Measurements from ENCODE around the gene LSM8. TPM values are rescaled to one million over a fixed set of nuclear protein-coding genes. Genes with fewer than 3 reads are reported as not detected.
A peak's percentile ranks its signal among the peaks of the same experiment; 100 is the strongest.
"Not testable (repeated sequence)": the region's sequence is repeated elsewhere in the genome, so short reads cannot be mapped to it uniquely, and the experiment has no call there.

Gene LSM8
- polyA plus RNA-seq (2013, experiment 1 of 2) = 41.2 TPM
- 43.4 TPM for polyA plus RNA-seq (2013, experiment 2 of 2)

- Histone ChIP-seq H3K14ac (ENCODE audit: low read length in 2 of 2) (peak within 1 kb of the TSS in 1 of 2 experiments; percentile 93), H2BK15ac (ENCODE audit: low read depth, poor library complexity, severe bottlenecking) (no peak within 1 kb of the TSS), H4K8ac (ENCODE audit: low read length) (peak within 1 kb of the TSS; percentile 95), H3K4me1 (ENCODE audit: control insufficient read depth, insufficient read depth, low read depth, low read length) (peaks cover 3% of the 10 kb centered on the region), H3K27me3 (ENCODE audit: control insufficient read depth in 1 of 2, insufficient read depth in 1 of 2, low read length in 2 of 2) (no peaks in the 10 kb centered on the region), H3K36me3 (ENCODE audit: control insufficient read depth in 1 of 2, insufficient read depth in 2 of 2, low read depth in 1 of 2, low read length in 2 of 2) (peaks cover 3 to 19% of the 10 kb centered on the region in 2 experiments), H3K9ac (ENCODE audit: low read length) (peak within 1 kb of the TSS; percentile 99), H3K23ac (ENCODE audit: low read length in 2 of 2) (no peak within 1 kb of the TSS), H2BK5ac (ENCODE audit: low read depth, low read length, poor library complexity, severe bottlenecking) (peak within 1 kb of the TSS; percentile 87), H3K4me2 (ENCODE audit: low read length, poor library complexity, severe bottlenecking) (peak within 1 kb of the TSS; percentile 70), H3K18ac (ENCODE audit: low read depth in 1 of 2, low read length in 2 of 2) (peak within 1 kb of the TSS; percentile 73 to 98), H2AFZ (ENCODE audit: low read depth, low read length) (peak within 1 kb of the TSS; percentile 88), H2BK12ac (ENCODE audit: low read length in 2 of 2) (no peak within 1 kb of the TSS), H3K4ac (ENCODE audit: low read depth in 1 of 2, low read length in 2 of 2) (peak within 1 kb of the TSS; percentile 88 to 98), H4K91ac (ENCODE audit: low read length) (no peak within 1 kb of the TSS), H3K4me3 (ENCODE audit: insufficient read depth in 1 of 2, low read depth in 1 of 2, low read length in 2 of 2) (peak within 1 kb of the TSS; percentile 81 to 94), H3K9me3 (ENCODE audit: control insufficient read depth, low read length) (no peaks in the 10 kb centered on the region), H3K27ac (ENCODE audit: low read length, poor library complexity, severe bottlenecking) (peak within 1 kb of the TSS; percentile 95), H2AK5ac (ENCODE audit: low read length, severe bottlenecking) (peak within 1 kb of the TSS; percentile 84), H3K79me1 (replicated peaks; ENCODE audit: low read length, poor library complexity, severe bottlenecking) (peaks cover 10% of the 10 kb centered on the region), H2BK120ac (ENCODE audit: low read depth, low read length) (peak within 1 kb of the TSS; percentile 62)
- under 1% methylated on average over 47 of the region's 62 CpGs for WGBS
- DNase-seq = peak; percentile 99
Observed at GRCh38 chr7:118183786-118184564, at the start of gene LSM8. LSM8 (plus strand) TSS chr7:118184164; CDS start chr7:118184224, 60 bp downstream.

- H3K36me3 ChIP-seq (ENCODE audit: control insufficient read depth in 1 of 2, insufficient read depth in 2 of 2, low read depth in 1 of 2, low read length in 2 of 2); H2BK15ac ChIP-seq (ENCODE audit: low read depth, poor library complexity, severe bottlenecking); H2BK120ac ChIP-seq (ENCODE audit: low read depth, low read length); H4K8ac ChIP-seq (ENCODE audit: low read length); H4K91ac ChIP-seq (ENCODE audit: low read length); H2BK5ac ChIP-seq (ENCODE audit: low read depth, low read length, poor library complexity, severe bottlenecking); H3K4ac ChIP-seq (ENCODE audit: low read depth in 1 of 2, low read length in 2 of 2); H3K27ac ChIP-seq (ENCODE audit: low read length, poor library complexity, severe bottlenecking); H3K9me3 ChIP-seq (ENCODE audit: control insufficient read depth, low read length); H2BK12ac ChIP-seq (ENCODE audit: low read length in 2 of 2); H3K4me1 ChIP-seq (ENCODE audit: control insufficient read depth, insufficient read depth, low read depth, low read length); H3K79me1 ChIP-seq (replicated peaks; ENCODE audit: low read length, poor library complexity, severe bottlenecking); H3K4me3 ChIP-seq (ENCODE audit: insufficient read depth in 1 of 2, low read depth in 1 of 2, low read length in 2 of 2); H3K27me3 ChIP-seq (ENCODE audit: control insufficient read depth in 1 of 2, insufficient read depth in 1 of 2, low read length in 2 of 2); H2AK5ac ChIP-seq (ENCODE audit: low read length, severe bottlenecking); H3K4me2 ChIP-seq (ENCODE audit: low read length, poor library complexity, severe bottlenecking); DNase-seq; H3K18ac ChIP-seq (ENCODE audit: low read depth in 1 of 2, low read length in 2 of 2); H3K14ac ChIP-seq (ENCODE audit: low read length in 2 of 2); H3K23ac ChIP-seq (ENCODE audit: low read length in 2 of 2); H2AFZ ChIP-seq (ENCODE audit: low read depth, low read length); H3K9ac ChIP-seq (ENCODE audit: low read length): not testable (repeated sequence)
Observed at GRCh38 chr7:118134420-118134819, 49.5 kb upstream of the LSM8 start.

GRCh38 chr7:118140468-118140867 is 43.5 kb upstream of the LSM8 start:
- H2BK12ac ChIP-seq (ENCODE audit: low read length in 2 of 2) = no peak overlapping the region

GRCh38 chr7:118142012-118142411 is 42.0 kb upstream of the LSM8 start:
- no peak overlapping the region for H3K14ac ChIP-seq (ENCODE audit: low read length in 2 of 2)
- no peak overlapping the region for H3K4me3 ChIP-seq (ENCODE audit: insufficient read depth in 1 of 2, low read depth in 1 of 2, low read length in 2 of 2)
- no peak overlapping the region for H3K4me2 ChIP-seq (ENCODE audit: low read length, poor library complexity, severe bottlenecking)
- no peak overlapping the region for H3K9ac ChIP-seq (ENCODE audit: low read length)
- H3K4me1 ChIP-seq (ENCODE audit: control insufficient read depth, insufficient read depth, low read depth, low read length) = no peaks in the 10 kb centered on the region
- no peaks in the 10 kb centered on the region for H3K36me3 ChIP-seq (ENCODE audit: control insufficient read depth in 1 of 2, insufficient read depth in 2 of 2, low read depth in 1 of 2, low read length in 2 of 2)
- H3K4ac ChIP-seq (ENCODE audit: low read depth in 1 of 2, low read length in 2 of 2) = no peak overlapping the region
- H3K23ac ChIP-seq (ENCODE audit: low read length in 2 of 2) = no peak overlapping the region
- H2BK12ac ChIP-seq (ENCODE audit: low read length in 2 of 2) = no peak overlapping the region
- 89% methylated on average over 1 of the region's 1 CpG for WGBS
- no peak overlapping the region for H2BK5ac ChIP-seq (ENCODE audit: low read depth, low read length, poor library complexity, severe bottlenecking)
- H2BK15ac ChIP-seq (ENCODE audit: low read depth, poor library complexity, severe bottlenecking) = no peak overlapping the region
- H2BK120ac ChIP-seq (ENCODE audit: low read depth, low read length) = no peak overlapping the region
- H3K27me3 ChIP-seq (ENCODE audit: control insufficient read depth in 1 of 2, insufficient read depth in 1 of 2, low read length in 2 of 2) = no peaks in the 10 kb centered on the region
- H3K79me1 ChIP-seq (replicated peaks; ENCODE audit: low read length, poor library complexity, severe bottlenecking) = no peaks in the 10 kb centered on the region
- H4K91ac ChIP-seq (ENCODE audit: low read length) = no peak overlapping the region
- H3K18ac ChIP-seq (ENCODE audit: low read depth in 1 of 2, low read length in 2 of 2) = no peak overlapping the region
- no peak overlapping the region for H4K8ac ChIP-seq (ENCODE audit: low read length)
- H2AK5ac ChIP-seq (ENCODE audit: low read length, severe bottlenecking) = no peak overlapping the region
- no peak overlapping the region for H2AFZ ChIP-seq (ENCODE audit: low read depth, low read length)
- H3K27ac ChIP-seq (ENCODE audit: low read length, poor library complexity, severe bottlenecking) = no peak overlapping the region
- H3K9me3 ChIP-seq (ENCODE audit: control insufficient read depth, low read length) = no peaks in the 10 kb centered on the region
- DNase-seq = no peak

More at GRCh38 chr7:118140468-118140867, 43.5 kb upstream of the LSM8 start:
- H3K4me3 ChIP-seq (ENCODE audit: insufficient read depth in 1 of 2, low read depth in 1 of 2, low read length in 2 of 2) = no peak overlapping the region
- H3K27me3 ChIP-seq (ENCODE audit: control insufficient read depth in 1 of 2, insufficient read depth in 1 of 2, low read length in 2 of 2) = no peaks in the 10 kb centered on the region
- no peak overlapping the region for H3K4me2 ChIP-seq (ENCODE audit: low read length, poor library complexity, severe bottlenecking)
- WGBS = 60% methylated on average over 1 of the region's 1 CpG
- no peak for DNase-seq
- no peak overlapping the region for H2BK15ac ChIP-seq (ENCODE audit: low read depth, poor library complexity, severe bottlenecking)
- H3K9me3 ChIP-seq (ENCODE audit: control insufficient read depth, low read length) = no peaks in the 10 kb centered on the region
- no peaks in the 10 kb centered on the region for H3K36me3 ChIP-seq (ENCODE audit: control insufficient read depth in 1 of 2, insufficient read depth in 2 of 2, low read depth in 1 of 2, low read length in 2 of 2)
- no peak overlapping the region for H3K14ac ChIP-seq (ENCODE audit: low read length in 2 of 2)
- H2AK5ac ChIP-seq (ENCODE audit: low read length, severe bottlenecking) = no peak overlapping the region
- H3K4ac ChIP-seq (ENCODE audit: low read depth in 1 of 2, low read length in 2 of 2) = no peak overlapping the region
- H3K79me1 ChIP-seq (replicated peaks; ENCODE audit: low read length, poor library complexity, severe bottlenecking) = no peaks in the 10 kb centered on the region
- no peak overlapping the region for H4K91ac ChIP-seq (ENCODE audit: low read length)
- no peak overlapping the region for H3K27ac ChIP-seq (ENCODE audit: low read length, poor library complexity, severe bottlenecking)
- H3K18ac ChIP-seq (ENCODE audit: low read depth in 1 of 2, low read length in 2 of 2) = no peak overlapping the region
- no peaks in the 10 kb centered on the region for H3K4me1 ChIP-seq (ENCODE audit: control insufficient read depth, insufficient read depth, low read depth, low read length)
- no peak overlapping the region for H4K8ac ChIP-seq (ENCODE audit: low read length)
- H3K23ac ChIP-seq (ENCODE audit: low read length in 2 of 2) = no peak overlapping the region
- H2AFZ ChIP-seq (ENCODE audit: low read depth, low read length) = no peak overlapping the region
- H2BK5ac ChIP-seq (ENCODE audit: low read depth, low read length, poor library complexity, severe bottlenecking) = no peak overlapping the region
- H2BK120ac ChIP-seq (ENCODE audit: low read depth, low read length) = no peak overlapping the region
- no peak overlapping the region for H3K9ac ChIP-seq (ENCODE audit: low read length)
